Liver (tissue), 2 donors: ENCODE results near the gene EVC.

Source experiments
- FOXA1 ChIP-seq: IDR thresholded peaks from 2 replicates; pipeline ENCODE4 v1.6.1; 2016; ENCODE audit warnings: antibody characterized with exemption
- MAX ChIP-seq: IDR thresholded peaks from 2 replicates; pipeline ENCODE4 v1.6.1; 2016; ENCODE audit warnings: antibody characterized with exemption
- YY1 ChIP-seq: IDR thresholded peaks from 2 replicates; pipeline ENCODE4 v1.6.1; 2016; ENCODE audit warnings: antibody characterized with exemption, mild to moderate bottlenecking
- TF ChIP-seq, protein P1 (sequence below): fragments of 150-350 bp; IDR thresholded peaks from 2 replicates; pipeline ENCODE4 v1.5.1; 2017; ENCODE audit warnings: improper control_type of control experiment, low read depth, low read length; ENCODE audit not compliant: missing input control
- TF ChIP-seq, protein P2 (sequence below): IDR thresholded peaks from 2 replicates; pipeline ENCODE4 v1.6.1; 2016; ENCODE audit warnings: antibody characterized with exemption, mild to moderate bottlenecking
- donor health status: healthy.

GRCh38 chr4:5843573-5844530 is 132.9 kb downstream of the EVC start:
- TF ChIP-seq FOXA1 (no peak), MAX (no peak), YY1 (no peak)
- TF ChIP-seq, protein P1, sequence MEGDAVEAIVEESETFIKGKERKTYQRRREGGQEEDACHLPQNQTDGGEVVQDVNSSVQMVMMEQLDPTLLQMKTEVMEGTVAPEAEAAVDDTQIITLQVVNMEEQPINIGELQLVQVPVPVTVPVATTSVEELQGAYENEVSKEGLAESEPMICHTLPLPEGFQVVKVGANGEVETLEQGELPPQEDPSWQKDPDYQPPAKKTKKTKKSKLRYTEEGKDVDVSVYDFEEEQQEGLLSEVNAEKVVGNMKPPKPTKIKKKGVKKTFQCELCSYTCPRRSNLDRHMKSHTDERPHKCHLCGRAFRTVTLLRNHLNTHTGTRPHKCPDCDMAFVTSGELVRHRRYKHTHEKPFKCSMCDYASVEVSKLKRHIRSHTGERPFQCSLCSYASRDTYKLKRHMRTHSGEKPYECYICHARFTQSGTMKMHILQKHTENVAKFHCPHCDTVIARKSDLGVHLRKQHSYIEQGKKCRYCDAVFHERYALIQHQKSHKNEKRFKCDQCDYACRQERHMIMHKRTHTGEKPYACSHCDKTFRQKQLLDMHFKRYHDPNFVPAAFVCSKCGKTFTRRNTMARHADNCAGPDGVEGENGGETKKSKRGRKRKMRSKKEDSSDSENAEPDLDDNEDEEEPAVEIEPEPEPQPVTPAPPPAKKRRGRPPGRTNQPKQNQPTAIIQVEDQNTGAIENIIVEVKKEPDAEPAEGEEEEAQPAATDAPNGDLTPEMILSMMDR = no peak
- TF ChIP-seq, protein P2, sequence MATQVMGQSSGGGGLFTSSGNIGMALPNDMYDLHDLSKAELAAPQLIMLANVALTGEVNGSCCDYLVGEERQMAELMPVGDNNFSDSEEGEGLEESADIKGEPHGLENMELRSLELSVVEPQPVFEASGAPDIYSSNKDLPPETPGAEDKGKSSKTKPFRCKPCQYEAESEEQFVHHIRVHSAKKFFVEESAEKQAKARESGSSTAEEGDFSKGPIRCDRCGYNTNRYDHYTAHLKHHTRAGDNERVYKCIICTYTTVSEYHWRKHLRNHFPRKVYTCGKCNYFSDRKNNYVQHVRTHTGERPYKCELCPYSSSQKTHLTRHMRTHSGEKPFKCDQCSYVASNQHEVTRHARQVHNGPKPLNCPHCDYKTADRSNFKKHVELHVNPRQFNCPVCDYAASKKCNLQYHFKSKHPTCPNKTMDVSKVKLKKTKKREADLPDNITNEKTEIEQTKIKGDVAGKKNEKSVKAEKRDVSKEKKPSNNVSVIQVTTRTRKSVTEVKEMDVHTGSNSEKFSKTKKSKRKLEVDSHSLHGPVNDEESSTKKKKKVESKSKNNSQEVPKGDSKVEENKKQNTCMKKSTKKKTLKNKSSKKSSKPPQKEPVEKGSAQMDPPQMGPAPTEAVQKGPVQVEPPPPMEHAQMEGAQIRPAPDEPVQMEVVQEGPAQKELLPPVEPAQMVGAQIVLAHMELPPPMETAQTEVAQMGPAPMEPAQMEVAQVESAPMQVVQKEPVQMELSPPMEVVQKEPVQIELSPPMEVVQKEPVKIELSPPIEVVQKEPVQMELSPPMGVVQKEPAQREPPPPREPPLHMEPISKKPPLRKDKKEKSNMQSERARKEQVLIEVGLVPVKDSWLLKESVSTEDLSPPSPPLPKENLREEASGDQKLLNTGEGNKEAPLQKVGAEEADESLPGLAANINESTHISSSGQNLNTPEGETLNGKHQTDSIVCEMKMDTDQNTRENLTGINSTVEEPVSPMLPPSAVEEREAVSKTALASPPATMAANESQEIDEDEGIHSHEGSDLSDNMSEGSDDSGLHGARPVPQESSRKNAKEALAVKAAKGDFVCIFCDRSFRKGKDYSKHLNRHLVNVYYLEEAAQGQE = no peak
